K562 (cell line): Measurements from ENCODE around the gene RAD51AP1. TPM values are rescaled to one million over a fixed set of nuclear protein-coding genes. Genes with fewer than 3 reads are reported as not detected.

Experiments
- ATF7 ChIP-seq: fragments of 450-650 bp; IDR thresholded peaks from 2 replicates; pipeline ENCODE4 v1.7.1; 2014; ENCODE audit warnings: mild to moderate bottlenecking, moderate library complexity
- HNRNPL ChIP-seq: fragments of 200-400 bp; formaldehyde crosslinking; IDR thresholded peaks from 2 replicates; pipeline ENCODE4 v1.6.1; 2017; ENCODE audit warnings: low read depth, mild to moderate bottlenecking, low read length
- ILF3 ChIP-seq: fragments of 450-650 bp; IDR thresholded peaks from 2 replicates; pipeline ENCODE4 v1.6.1; 2018; ENCODE audit warnings: antibody characterized with exemption, mild to moderate bottlenecking, moderate library complexity, borderline replicate concordance
- MED1 ChIP-seq: sonication (generic); formaldehyde crosslinking; IDR thresholded peaks from 2 replicates; pipeline ENCODE4 v1.8.1; 2023; ENCODE audit warnings: missing genetic modification reagents, borderline replicate concordance
- RBBP5 ChIP-seq: fragments of 200-600 bp; sonication (generic); IDR thresholded peaks from 2 replicates; pipeline ENCODE4 v1.6.1; 2012; ENCODE audit warnings: borderline replicate concordance, mild to moderate bottlenecking, low read length, control low read depth, inconsistent platforms; ENCODE audit not compliant: insufficient read depth, poor library complexity, severe bottlenecking
- YY1 ChIP-seq, 3 experiments: IDR thresholded peaks; 2 replicates each; pipeline ENCODE4 v1.6.1; 2011; ENCODE audit warnings: low read length in 2 of 3, mild to moderate bottlenecking in 2 of 3, moderate library complexity in 2 of 3, borderline replicate concordance in 1 of 3, control low read depth in 1 of 3, low read depth in 1 of 3; ENCODE audit not compliant: insufficient read depth in 3 of 3, insufficient replicate concordance in 2 of 3, control insufficient read depth in 1 of 3, insufficient read length in 1 of 3; ENCODE audit errors: extremely low read depth in 1 of 3
- polyA plus RNA-seq, 8 experiments: library from polyadenylated mRNA; depleted of rRNA in 4 of 8; stranded (reverse) in 5 of 8; unstranded in 3 of 8; fragments of >200 nt; fragmentation: Nextera tagmentation in 2 of 8; fragmentation: Illumina TruSeq in 1 of 8; extraction: Ambion mirVana in 2 of 8; extraction: Trizol in 1 of 8; gene quantifications; 2 replicates each; pipeline versions ENCODE4 v1.2.1 to v1.2.3, GENCODE V29; 2011 to 2014; ENCODE audit warnings: inconsistent platforms in 1 of 8, missing spikeins in 1 of 8
- total RNA-seq, 7 experiments: library from RNA; depleted of rRNA in 6 of 7; stranded (reverse); fragments of >200 nt in 6 of 7; fragmentation: Illumina TruSeq in 2 of 7; extraction: Trizol in 2 of 7; gene quantifications; 2 replicates each; pipeline versions ENCODE4 v1.2.1 to v1.2.3, GENCODE V29; 2011 to 2021; ENCODE audit warnings: low replicate concordance in 1 of 7
- TF ChIP-seq, protein P1 (sequence below): fragments of 450-650 bp; IDR thresholded peaks from 2 replicates; pipeline ENCODE4 v1.6.1; 2014; ENCODE audit warnings: low read depth, mild to moderate bottlenecking, moderate library complexity, borderline replicate concordance
- TF ChIP-seq, protein P2 (sequence below): fragments of 250-450 bp; sonication (Bioruptor Pico); IDR thresholded peaks from 2 replicates; pipeline ENCODE4 v1.9.0; 2021; ENCODE audit warnings: mild to moderate bottlenecking

Gene RAD51AP1
- total and polyA plus RNA-seq, 9 of the 15 experiments (the other 6 are each of a cell fraction or from before 2014, with no cell fraction given) = 43.8 to 111 (median 89.1) TPM

DNA sequence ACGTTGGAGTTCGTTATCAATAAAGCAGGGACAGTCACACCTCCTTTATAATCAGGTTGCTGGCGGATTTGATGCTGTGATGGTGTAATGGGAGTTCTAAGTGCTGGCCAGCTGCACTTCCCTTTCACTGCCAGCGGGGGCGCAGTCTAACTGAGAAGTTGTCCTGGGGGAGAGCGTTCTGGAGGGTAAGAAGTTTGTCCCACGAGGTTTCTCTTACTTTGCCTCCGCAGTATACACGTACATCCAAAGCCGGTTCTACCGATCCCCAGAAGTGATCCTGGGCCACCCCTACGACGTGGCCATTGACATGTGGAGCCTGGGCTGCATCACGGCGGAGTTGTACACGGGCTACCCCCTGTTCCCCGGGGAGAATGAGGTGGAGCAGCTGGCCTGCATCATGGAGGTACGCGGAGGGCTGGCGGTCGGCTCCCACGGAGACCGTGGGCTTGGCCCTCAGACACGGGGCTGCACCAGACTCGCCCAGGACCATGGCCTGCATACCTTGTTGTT, 66.0 kb downstream of the RAD51AP1 start (continued):
- TF ChIP-seq RBBP5 (peak; percentile 67), HNRNPL (no peak), ILF3 (no peak), ATF7 (0 out of 2 replicates have a peak, but pooled peaks have one; percentile 55), YY1 (IDR thresholded peaks at IDR 0.05; ENCODE audit: borderline replicate concordance in 1 of 3, control insufficient read depth in 1 of 3, extremely low read depth in 1 of 3, insufficient read depth in 3 of 3, insufficient read length in 1 of 3, insufficient replicate concordance in 2 of 3, low read depth in 1 of 3, low read length in 2 of 3) (peak in 1 of 3 experiments; percentile 51), MED1 (CRISPR knock-in tag) (no peak)
- TF ChIP-seq, protein P1, sequence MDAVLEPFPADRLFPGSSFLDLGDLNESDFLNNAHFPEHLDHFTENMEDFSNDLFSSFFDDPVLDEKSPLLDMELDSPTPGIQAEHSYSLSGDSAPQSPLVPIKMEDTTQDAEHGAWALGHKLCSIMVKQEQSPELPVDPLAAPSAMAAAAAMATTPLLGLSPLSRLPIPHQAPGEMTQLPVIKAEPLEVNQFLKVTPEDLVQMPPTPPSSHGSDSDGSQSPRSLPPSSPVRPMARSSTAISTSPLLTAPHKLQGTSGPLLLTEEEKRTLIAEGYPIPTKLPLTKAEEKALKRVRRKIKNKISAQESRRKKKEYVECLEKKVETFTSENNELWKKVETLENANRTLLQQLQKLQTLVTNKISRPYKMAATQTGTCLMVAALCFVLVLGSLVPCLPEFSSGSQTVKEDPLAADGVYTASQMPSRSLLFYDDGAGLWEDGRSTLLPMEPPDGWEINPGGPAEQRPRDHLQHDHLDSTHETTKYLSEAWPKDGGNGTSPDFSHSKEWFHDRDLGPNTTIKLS = peak; percentile 65; the same call in 1 of the 2 replicates
- TF ChIP-seq, protein P2, sequence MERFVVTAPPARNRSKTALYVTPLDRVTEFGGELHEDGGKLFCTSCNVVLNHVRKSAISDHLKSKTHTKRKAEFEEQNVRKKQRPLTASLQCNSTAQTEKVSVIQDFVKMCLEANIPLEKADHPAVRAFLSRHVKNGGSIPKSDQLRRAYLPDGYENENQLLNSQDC (CRISPR knock-in tag) = no peak
